Stimulated activated CD8-positive, alpha-beta memory T cell treated with anti-CD3 and anti-CD28 coated beads, Interleukin-4, amount 100 ng/mL, for 1 hour (primary cell): ENCODE data around the gene SOWAHB.
"Not testable (repeated sequence)": the region's sequence is repeated elsewhere in the genome, so short reads cannot be mapped to it uniquely, and the experiment has no call there.

Experiments used
- DNase-seq, 2 donors: peaks; one replicate each; pipeline ENCODE4 v3.0.0-alpha.2; 2020; ENCODE audit warnings: low read depth in 2 of 2, low spot score in 1 of 2

SOWAHB gene

DNA sequence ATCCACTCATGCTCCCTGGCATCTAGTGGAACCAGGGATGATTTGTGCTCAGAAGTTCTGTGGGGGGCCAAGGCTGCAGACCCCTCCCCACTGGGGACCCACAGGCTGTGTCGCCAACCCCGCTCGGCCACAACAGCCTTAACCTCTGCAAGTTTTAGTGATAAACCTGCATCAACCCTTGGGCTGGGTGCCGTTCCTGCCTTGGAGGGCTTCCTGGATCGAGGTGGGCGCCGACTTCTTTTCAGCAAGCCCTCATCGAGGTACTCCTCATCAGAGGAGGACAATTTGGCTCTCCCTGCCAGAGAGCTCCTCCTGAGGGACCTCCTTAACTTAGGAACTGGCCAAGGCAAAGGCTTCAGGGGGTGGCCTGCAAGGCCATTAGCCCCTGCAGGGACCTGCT lies 1.9 kb downstream of the SOWAHB start:
- DNase-seq: no peak

DNA sequence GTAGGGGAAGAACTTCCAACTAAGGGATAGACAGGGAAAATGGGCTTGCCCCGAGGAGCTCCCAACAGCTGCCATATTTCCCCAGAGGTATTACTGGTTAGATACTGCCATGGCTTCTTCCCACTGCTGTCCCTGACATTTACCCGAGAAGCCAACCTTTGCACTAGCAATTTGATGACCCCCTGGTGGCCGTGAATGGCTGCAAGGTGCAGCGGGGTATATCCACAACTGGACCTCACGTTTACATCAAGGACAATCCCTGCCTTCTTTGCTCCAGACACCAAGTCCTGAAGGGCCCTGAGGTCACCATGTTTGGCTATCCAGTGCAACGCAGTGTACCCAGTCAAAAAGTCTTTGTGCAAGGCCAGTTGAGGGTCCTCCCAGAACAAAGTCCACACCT lies 2.3 kb downstream of the SOWAHB start:
- no peak for DNase-seq

DNA sequence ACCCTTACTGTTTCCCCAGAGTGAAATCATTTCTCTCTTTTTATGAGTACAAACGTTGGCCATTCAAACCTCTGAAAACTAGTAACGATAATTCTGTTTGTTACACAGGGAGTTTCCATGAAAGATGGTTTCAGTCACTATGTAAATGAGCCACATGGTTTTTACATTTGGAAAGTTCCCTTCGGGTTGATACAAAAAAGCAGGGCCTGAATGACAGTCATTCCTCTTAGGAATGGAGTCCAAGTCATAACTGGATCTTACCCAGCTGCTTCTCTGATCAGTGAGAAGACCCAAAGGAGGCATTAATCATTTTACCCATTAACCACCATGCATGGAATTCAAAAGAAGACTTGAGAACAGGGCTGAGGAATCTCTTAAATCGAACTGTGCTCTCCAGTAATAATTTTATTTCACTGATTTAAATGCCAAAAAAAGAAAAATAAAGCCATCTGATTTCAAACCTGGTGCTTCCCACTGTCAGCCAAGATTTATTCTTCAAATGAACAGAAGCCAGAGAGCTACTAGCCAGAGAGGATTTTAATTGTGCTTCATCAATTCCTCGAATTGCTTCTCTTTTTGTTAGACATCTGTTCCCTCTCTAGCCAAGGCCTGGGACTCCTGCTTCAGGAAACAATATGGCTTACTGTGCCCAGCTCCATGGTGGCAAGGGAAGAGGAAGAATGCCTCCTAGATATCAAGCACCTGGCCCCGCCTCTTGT lies 3.2 kb downstream of the SOWAHB start:
- no peak for DNase-seq

DNA sequence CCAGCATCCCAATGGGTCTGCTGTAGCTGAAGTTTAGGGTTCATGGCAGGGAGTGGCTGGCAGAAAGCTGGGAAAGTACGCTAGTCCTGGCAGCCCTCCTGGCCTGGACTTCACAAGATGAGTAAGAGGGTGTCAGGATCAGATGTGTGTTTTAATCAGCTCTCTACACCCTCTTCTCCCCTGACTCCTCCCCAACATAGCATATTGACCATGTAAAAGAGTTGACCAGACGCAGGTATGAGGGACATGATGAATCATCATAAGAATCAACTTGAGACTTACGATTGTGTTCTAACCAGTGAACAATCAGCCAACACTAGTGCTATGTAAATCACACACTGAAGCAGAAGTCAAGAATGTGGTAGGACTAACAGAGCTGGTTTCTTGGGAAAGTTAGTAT lies 5.3 kb downstream of the SOWAHB start:
- DNase-seq: no peak

DNA sequence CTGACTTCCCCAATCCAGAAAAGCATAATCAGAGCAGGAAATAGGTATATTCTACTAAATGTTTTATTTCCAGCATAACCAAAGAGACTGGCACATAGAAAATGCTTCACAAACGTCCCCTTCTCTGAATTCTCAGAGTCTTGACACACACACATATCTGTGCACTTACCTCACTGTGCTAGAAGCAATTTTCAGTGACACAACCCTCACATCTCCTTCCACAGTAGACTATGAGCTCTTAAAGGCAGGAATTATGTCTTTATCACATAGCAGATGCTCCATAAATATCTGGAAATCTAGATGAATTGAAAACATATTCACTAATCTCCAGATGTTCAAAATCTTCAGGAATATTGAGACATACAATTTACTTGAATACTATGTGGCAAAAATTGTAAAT lies 5.9 kb downstream of the SOWAHB start:
- DNase-seq: no peak

GRCh38 chr4:76886848-76887441 lies 11.0 kb downstream of the SOWAHB start:
- no peak for DNase-seq

DNA sequence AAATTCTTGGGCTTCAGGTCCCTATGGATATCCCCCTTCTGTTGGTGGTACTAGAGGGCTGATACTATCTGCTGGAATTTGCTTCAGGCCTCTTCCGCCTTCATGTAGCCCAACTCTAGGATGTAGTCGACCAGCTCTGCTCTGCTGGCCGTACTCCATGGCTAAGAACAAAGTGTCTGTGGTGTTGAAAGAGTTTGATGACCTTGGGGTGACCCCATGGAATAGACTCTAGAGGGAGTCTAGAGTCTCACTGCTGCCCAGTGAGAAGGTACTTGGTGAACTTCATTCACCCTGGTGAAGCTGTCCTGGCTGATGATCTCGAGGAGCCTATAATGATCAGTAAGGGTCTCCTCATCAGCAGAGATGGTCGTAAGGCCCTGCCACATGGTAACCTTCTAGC lies 11.7 kb downstream of the SOWAHB start:
- DNase-seq: no peak

- DNase-seq: no peak
These were observed 14.8 kb downstream of the SOWAHB start for GRCh38 chr4:76883147-76883546.

- DNase-seq: no peak
These were observed 15.3 kb downstream of the SOWAHB start for GRCh38 chr4:76882630-76883029.

DNA sequence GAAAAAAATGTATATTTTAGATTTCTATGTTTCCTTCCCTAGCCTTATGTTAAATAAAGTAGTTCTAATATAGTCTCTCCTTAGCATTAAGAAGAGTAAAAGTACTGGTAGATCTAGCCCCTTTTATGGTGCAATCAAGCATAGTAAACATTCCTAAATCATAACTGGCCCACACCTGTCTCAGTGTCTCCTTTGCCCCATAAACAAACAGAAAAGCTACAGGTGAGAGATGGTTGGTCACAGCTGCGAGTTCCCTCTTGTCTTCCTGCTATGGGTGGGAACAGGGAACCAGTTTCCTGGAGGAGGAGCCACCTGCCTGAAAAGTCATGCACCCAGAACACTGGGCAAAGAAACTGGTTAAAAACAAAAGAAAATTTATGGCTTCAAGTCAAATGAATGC lies 16.6 kb downstream of the SOWAHB start:
- no peak for DNase-seq

GRCh38 chr4:76879731-76880364 lies 18.1 kb downstream of the SOWAHB start:
- DNase-seq: no peak

DNA sequence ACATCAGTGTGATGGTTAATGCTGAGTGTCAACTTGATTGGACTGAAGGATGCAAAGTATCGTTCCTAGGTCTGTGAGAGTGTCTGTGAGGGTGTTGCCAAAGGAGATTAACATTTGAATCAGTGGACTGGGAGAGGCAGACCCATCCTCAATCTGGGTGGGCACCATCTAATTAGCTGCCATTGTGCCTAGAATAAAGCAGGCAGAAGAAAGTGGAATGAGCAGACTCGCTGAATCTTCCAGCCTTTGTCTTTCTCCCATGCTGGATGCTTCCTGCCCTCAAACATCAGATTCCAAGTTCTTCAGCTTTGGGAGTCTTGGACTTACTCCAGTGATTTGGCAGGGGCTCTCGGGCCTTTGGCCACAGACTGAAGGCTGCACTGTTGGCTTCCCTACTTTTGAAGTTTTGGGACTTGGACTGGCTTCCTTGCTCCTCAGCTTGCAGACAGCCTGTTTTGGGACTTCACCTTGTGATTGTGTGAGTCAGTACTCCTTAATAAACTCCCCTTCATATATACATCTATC lies 19.2 kb downstream of the SOWAHB start:
- not testable (repeated sequence) for DNase-seq

GRCh38 chr4:76874176-76874575 lies 23.8 kb downstream of the SOWAHB start:
- no peak for DNase-seq

GRCh38 chr4:76873495-76873894 lies 24.4 kb downstream of the SOWAHB start:
- no peak for DNase-seq

DNA sequence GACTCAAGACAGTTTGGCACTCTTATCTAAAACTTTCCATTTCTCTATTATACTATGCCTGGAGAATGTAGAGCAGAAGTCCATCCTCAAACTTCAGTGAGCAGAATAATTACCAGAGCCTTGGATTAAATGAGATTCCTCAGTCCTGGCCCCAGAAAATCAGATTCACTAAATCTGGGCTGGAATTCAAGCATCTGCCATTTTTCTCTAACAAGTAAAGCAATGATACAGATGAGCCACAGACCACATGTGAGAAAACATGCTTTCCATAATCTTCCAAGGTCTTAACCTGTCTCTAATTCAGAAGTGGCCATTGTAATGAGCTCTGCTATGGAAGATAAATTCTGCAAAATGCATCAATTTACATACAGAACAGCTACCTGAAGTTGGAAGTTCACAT lies 25.4 kb downstream of the SOWAHB start:
- no peak for DNase-seq

GRCh38 chr4:76868780-76869179 lies 29.2 kb downstream of the SOWAHB start:
- not testable (repeated sequence) for DNase-seq

DNA sequence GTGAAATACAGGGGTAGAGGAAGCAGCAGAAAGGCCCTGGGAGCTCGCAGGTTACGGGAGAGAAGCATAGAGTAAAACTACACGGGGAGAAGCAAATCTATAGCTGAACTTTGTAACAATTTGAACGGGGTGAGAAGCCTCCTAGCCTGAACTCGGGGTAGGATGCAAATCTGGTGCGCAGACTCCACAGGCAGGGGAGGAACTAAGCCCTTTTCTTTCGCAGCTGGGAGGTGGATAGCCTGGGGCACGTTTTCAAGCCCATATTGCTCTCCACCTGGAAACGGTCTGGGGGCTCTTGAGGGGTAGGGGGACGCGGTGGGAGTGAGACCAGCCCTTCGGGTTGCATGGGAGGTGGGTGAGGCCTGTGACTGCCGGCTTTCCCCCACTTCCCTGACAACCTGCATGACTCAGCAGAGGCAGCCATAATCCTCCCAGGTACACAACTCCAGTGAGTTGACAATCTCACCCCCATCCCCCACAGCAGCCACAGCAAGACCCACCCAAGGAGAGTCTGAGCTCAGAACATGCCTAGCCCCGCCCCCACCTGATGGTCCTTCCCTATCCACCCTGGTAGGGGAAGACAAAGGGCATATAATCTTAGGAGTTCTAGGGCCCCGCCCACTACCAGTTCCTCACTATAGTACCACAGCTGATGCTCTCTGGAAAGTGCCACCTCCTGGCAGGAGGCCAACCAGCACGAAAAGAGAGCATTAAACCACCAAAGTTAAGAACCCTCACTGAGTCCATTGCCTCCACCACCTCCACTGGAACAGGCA lies 29.9 kb downstream of the SOWAHB start:
- DNase-seq: no peak

DNA sequence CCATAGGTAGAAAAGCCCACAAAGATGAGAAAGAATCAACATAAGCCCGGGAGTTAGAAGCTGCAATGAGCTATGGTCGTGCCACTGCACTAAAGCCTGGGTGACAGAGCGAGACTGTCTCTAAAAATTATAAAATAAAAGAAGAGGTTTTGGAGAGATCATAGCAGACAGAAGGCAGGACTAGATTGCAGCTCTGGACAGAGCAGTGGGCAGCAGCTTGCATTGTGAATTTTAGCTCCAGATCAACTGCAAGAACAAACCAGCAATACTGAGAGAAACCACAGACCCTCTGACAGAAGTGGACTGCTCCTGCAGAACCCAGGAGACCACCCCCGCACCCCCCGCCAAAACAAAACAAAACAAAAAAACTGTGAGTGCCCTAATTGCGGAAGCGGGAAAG lies 30.6 kb downstream of the SOWAHB start:
- DNase-seq: no peak

DNA sequence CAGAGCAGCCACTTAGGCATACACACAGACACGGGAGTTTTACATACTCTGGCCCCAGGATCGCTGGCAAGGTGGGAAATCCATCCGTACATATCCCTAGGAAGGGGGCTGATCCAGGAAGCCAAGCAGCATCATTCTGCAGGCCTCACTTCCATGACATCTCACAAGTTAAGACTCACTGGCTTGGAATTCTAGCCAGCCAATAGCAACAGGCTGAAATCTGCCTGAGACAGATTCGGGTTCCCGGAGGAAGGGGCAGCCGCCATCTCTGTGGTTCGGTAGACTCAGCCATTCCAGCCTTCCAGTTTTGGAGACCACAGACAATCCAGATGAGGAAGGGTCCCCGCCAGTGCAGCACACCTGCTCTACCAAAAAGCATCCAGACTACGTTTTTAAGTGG lies 31.3 kb downstream of the SOWAHB start:
- DNase-seq: no peak

DNA sequence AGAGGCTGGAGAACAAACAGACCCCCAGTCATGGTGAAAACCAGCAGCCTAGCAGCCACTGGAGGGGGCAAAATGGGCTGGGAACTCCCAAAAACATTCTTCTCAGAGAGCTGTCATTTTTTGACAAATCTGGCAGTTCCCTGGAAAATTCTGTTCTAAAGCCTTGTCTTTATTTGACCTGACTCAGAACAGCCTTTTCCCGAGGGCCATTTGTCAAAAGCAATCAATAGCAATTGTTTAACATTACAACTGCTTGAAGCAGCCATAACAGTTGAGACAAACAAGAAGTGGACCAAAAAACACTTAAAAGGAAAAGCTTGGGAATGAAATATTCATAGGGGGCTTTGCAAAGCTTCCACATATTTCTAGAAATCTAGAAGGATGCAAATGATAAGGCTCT lies 39.6 kb downstream of the SOWAHB start:
- no peak for DNase-seq

- no peak for DNase-seq
These were observed 40.9 kb downstream of the SOWAHB start for GRCh38 chr4:76857074-76857409.
